GM20000 (cell line): ENCODE measurements around the gene ALG12.

Source experiments
- DNase-seq: peaks from one replicate; pipeline ENCODE4 v3.0.0; 2012; ENCODE audit warnings: low spot score
- CTCF ChIP-seq: IDR thresholded peaks from 2 replicates; pipeline ENCODE4 v1.5.1; 2012; ENCODE audit warnings: mild to moderate bottlenecking, control low read depth; ENCODE audit errors: extremely low read depth, missing control alignments

Gene ALG12

GRCh38 chr22:49936018-49936972 is 18.1 kb upstream of the ALG12 start:
- TF ChIP-seq CTCF: no peak
- DNase-seq: peak; percentile 93

GRCh38 chr22:49935561-49935960 is 17.3 kb upstream of the ALG12 start:
- TF ChIP-seq CTCF: no peak
- peak; percentile 80 for DNase-seq

GRCh38 chr22:49934891-49935557 is 16.8 kb upstream of the ALG12 start:
- no peak for TF ChIP-seq CTCF
- DNase-seq: peak; percentile 90

- DNase-seq: no peak
- no peak for TF ChIP-seq CTCF
These were observed 16.1 kb upstream of the ALG12 start for GRCh38 chr22:49934160-49934890.

- DNase-seq: no peak
- no peak for TF ChIP-seq CTCF
These were observed 15.3 kb upstream of the ALG12 start for GRCh38 chr22:49933236-49934159.

- DNase-seq: peak; percentile 78
- TF ChIP-seq CTCF: peak; percentile 66
These were observed 12.6 kb upstream of the ALG12 start for GRCh38 chr22:49930596-49931412.
